ENCODE results near the gene ARHGAP10.

Gene ARHGAP10

GRCh38 chr4:147802346-147802745 is 70.5 kb downstream of the ARHGAP10 start:
- no peaks in the 10 kb centered on the region for H3K9me3 ChIP-seq
- DNase-seq, result no peak
- no peak for TF ChIP-seq CTCF (IDR thresholded peaks at IDR 0.05; ENCODE audit: low read depth, low read length)
- H3K4me3 ChIP-seq (ENCODE audit: low read depth, low read length), result no peak overlapping the region
- no peaks in the 10 kb centered on the region for H3K27me3 ChIP-seq
- no peaks in the 10 kb centered on the region; the same call in 1 of the 2 replicates for H3K36me3 ChIP-seq
- no peaks in the 10 kb centered on the region; the same call in 1 of the 2 replicates for H3K4me1 ChIP-seq

- Histone ChIP-seq H3K9me3 (no peaks in the 10 kb centered on the region), H3K36me3 (no peaks in the 10 kb centered on the region; the same call in 1 of the 2 replicates), H3K4me3 (ENCODE audit: low read depth, low read length) (no peak overlapping the region), H3K4me1 (no peaks in the 10 kb centered on the region; the same call in 1 of the 2 replicates), H3K27me3 (no peaks in the 10 kb centered on the region)
- no peak for DNase-seq
- no peak for TF ChIP-seq CTCF (IDR thresholded peaks at IDR 0.05; ENCODE audit: low read depth, low read length)
These were observed 74.1 kb downstream of the ARHGAP10 start for GRCh38 chr4:147805946-147806345.

GRCh38 chr4:147808447-147808846 is 76.6 kb downstream of the ARHGAP10 start:
- Histone ChIP-seq H3K9me3 (no peaks in the 10 kb centered on the region), H3K36me3 (no peaks in the 10 kb centered on the region), H3K4me3 (ENCODE audit: low read depth, low read length) (no peak overlapping the region), H3K4me1 (no peaks in the 10 kb centered on the region; the same call in 1 of the 2 replicates), H3K27me3 (no peaks in the 10 kb centered on the region)
- DNase-seq, result no peak
- TF ChIP-seq CTCF (IDR thresholded peaks at IDR 0.05; ENCODE audit: low read depth, low read length), result no peak

GRCh38 chr4:147809211-147809610 is 77.3 kb downstream of the ARHGAP10 start:
- Histone ChIP-seq H3K4me3 (ENCODE audit: low read depth, low read length) (no peak overlapping the region), H3K36me3 (no peaks in the 10 kb centered on the region), H3K9me3 (no peaks in the 10 kb centered on the region), H3K4me1 (no peaks in the 10 kb centered on the region; the same call in 1 of the 2 replicates), H3K27me3 (no peaks in the 10 kb centered on the region)
- no peak for DNase-seq
- no peak for TF ChIP-seq CTCF (IDR thresholded peaks at IDR 0.05; ENCODE audit: low read depth, low read length)

GRCh38 chr4:147811878-147812277 is 80.0 kb downstream of the ARHGAP10 start:
- H3K27me3 ChIP-seq, result no peaks in the 10 kb centered on the region
- no peak for TF ChIP-seq CTCF (IDR thresholded peaks at IDR 0.05; ENCODE audit: low read depth, low read length)
- no peaks in the 10 kb centered on the region for H3K36me3 ChIP-seq
- DNase-seq, result no peak
- no peaks in the 10 kb centered on the region for H3K9me3 ChIP-seq
- peaks cover 13% of the 10 kb centered on the region for H3K4me1 ChIP-seq
- H3K4me3 ChIP-seq (ENCODE audit: low read depth, low read length), result no peak overlapping the region

GRCh38 chr4:147813109-147813773 is 81.4 kb downstream of the ARHGAP10 start:
- Histone ChIP-seq H3K9me3 (no peaks in the 10 kb centered on the region), H3K36me3 (no peaks in the 10 kb centered on the region), H3K4me3 (ENCODE audit: low read depth, low read length) (no peak overlapping the region), H3K27me3 (no peaks in the 10 kb centered on the region), H3K4me1 (peaks cover 22% of the 10 kb centered on the region)
- TF ChIP-seq CTCF (IDR thresholded peaks at IDR 0.05; ENCODE audit: low read depth, low read length), result no peak
- DNase-seq, result no peak
